ENCODE data around the gene GSKIP. TPM values are rescaled to one million over a fixed set of nuclear protein-coding genes. Genes with fewer than 3 reads are reported as not detected.

GSKIP gene
- polyA plus RNA-seq, 1 of the 3 experiments (the other 2 are of a cell fraction), result 13.6 TPM

DNA sequence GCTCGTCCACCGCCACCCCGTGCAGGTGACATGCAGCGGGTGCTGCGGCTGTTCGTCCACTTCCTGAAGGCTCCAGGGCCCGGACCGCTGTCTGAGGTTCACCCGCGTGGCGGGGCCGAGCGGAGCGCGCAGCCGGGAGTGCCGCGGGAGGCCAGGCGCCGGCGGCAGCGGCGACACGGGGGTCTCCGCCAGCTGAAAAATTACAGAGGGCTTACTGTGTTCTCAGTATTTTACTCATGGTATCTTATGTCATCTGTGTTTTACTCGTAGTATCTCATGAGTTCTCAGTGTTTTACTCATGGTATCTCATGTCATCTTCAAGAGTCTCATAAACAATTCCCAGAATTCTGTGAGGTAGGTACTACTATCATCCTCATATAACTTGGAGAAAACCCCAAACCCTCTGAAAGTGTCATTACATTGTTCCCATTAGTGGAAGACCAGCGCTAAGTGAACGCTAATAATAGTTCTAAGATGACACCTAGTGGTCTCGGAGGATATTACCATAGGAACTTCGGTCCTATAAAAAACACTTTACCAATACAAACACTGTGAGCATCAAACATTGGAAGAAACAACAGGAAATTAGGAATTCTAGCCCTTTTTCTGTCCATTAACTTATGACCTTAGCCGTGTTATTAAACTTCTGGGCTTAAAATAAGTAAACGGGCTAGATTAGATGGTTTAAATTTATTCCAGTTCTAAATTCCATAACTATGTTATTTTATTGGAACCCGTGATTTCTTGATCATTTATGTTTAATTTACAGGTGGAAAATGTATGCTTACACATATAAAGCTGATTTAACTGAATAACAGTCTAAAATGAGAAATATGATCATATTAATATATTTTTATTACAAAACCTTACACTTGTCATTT lies 61.0 kb downstream of the GSKIP start:
- H3K79me2 ChIP-seq (ENCODE audit: insufficient read depth), result no peaks in the 10 kb centered on the region
- 40% methylated on average over 28 of the region's 33 CpGs for WGBS (ENCODE audit: low lambda C conversion rate)
- no peaks in the 10 kb centered on the region for H3F3A ChIP-seq (replicated peaks; ENCODE audit: insufficient read depth)
- ChIA-PET POLR2A (no interaction called here), CTCF (interaction anchor here (0.7 to 6.7 kb wide), 21 partner anchors 9 to 426 kb away, joined by 3 to 68 read pairs (median 4); no protein-coding TSS in a partner anchor)
- H3K27me3 ChIP-seq (ENCODE audit: insufficient read depth), result no peaks in the 10 kb centered on the region
- H3K27ac ChIP-seq (ENCODE audit: low read depth in 2 of 2, low read length in 1 of 2), result no peak overlapping the region
- H3K36me3 ChIP-seq (replicated peaks in 1 of 2; ENCODE audit: control insufficient read depth in 1 of 2, insufficient read depth in 2 of 2, low read length in 1 of 2), result no peaks in the 10 kb centered on the region
- DNase-seq, result peak; percentile 77
- no peaks in the 10 kb centered on the region for H3K4me1 ChIP-seq (ENCODE audit: control insufficient read depth in 1 of 2, insufficient read depth in 2 of 2, low read depth in 1 of 2, low read length in 1 of 2)
- no peaks in the 10 kb centered on the region for H4K20me1 ChIP-seq (ENCODE audit: insufficient read depth)
- TF ChIP-seq RAD21 (IDR thresholded peaks at IDR 0.05; ENCODE audit: low read length) (peak; percentile 98), CTCF (IDR thresholded peaks at IDR 0.05) (peak; percentile 82), SMC3 (IDR thresholded peaks at IDR 0.05; ENCODE audit: low read depth, low read length) (peak; percentile 93), FOXM1 (IDR thresholded peaks at IDR 0.05; ENCODE audit: low read depth) (no peak), SIN3A (IDR thresholded peaks at IDR 0.05; ENCODE audit: borderline replicate concordance, low read depth, low read length) (no peak)
- no peaks in the 10 kb centered on the region for H3K9me2 ChIP-seq
- no peak overlapping the region; the same call in 1 of the 2 replicates for H2AFZ ChIP-seq (ENCODE audit: low read depth)
- no peaks in the 10 kb centered on the region for H3K9me3 ChIP-seq
- H3K9ac ChIP-seq, result no peak overlapping the region
- H3K4me3 ChIP-seq (ENCODE audit: low read depth in 2 of 2, low read length in 1 of 2), result no peak overlapping the region; a peak in 1 of 4 replicates
- no peak overlapping the region for H3K4me2 ChIP-seq

GRCh38 chr14:96434040-96434439 lies 70.7 kb downstream of the GSKIP start:
- Histone ChIP-seq H3K4me3 (ENCODE audit: low read depth in 2 of 2, low read length in 1 of 2) (no peak overlapping the region), H4K20me1 (ENCODE audit: insufficient read depth) (no peaks in the 10 kb centered on the region), H3K4me2 (no peak overlapping the region), H3F3A (replicated peaks; ENCODE audit: insufficient read depth) (no peaks in the 10 kb centered on the region), H3K4me1 (ENCODE audit: control insufficient read depth in 1 of 2, insufficient read depth in 2 of 2, low read depth in 1 of 2, low read length in 1 of 2) (no peaks in the 10 kb centered on the region), H3K9me3 (no peaks in the 10 kb centered on the region), H2AFZ (ENCODE audit: low read depth) (no peak overlapping the region), H3K9ac (no peak overlapping the region), H3K27me3 (ENCODE audit: insufficient read depth) (no peaks in the 10 kb centered on the region), H3K27ac (ENCODE audit: low read depth in 2 of 2, low read length in 1 of 2) (no peak overlapping the region), H3K79me2 (ENCODE audit: insufficient read depth) (no peaks in the 10 kb centered on the region), H3K36me3 (replicated peaks in 1 of 2; ENCODE audit: control insufficient read depth in 1 of 2, insufficient read depth in 2 of 2, low read length in 1 of 2) (no peaks in the 10 kb centered on the region), H3K9me2 (no peaks in the 10 kb centered on the region)
- no peak for DNase-seq
- CTCF ChIA-PET, result interaction anchor here (1.7 kb wide), 1 partner anchor 152 kb away, joined by 5 read pairs; no protein-coding TSS in a partner anchor
- POLR2A ChIA-PET, result no interaction called here
- WGBS (ENCODE audit: low lambda C conversion rate), result 68% methylated on average over 4 of the region's 4 CpGs
- TF ChIP-seq GATA2 (CRISPR knock-in tag; IDR thresholded peaks at IDR 0.05) (no peak), FOSL2 (IDR thresholded peaks at IDR 0.05; ENCODE audit: borderline replicate concordance, low read depth) (no peak), SMC3 (IDR thresholded peaks at IDR 0.05; ENCODE audit: low read depth, low read length) (no peak), MXI1 (IDR thresholded peaks at IDR 0.05; ENCODE audit: low read depth, low read length) (no peak)

Small RNAs within 50 kb of the gene (small RNA-seq; reads per million reads assigned to genes)
- 0 to 3.6 (median 0) reads per million in 7 experiments for gene RNU2-33P

Other genes with a start within 250 kb of the GSKIP start
- gene BDKRB2, start 158.7 kb upstream of the GSKIP start, polyA plus RNA-seq (2012; rRNA removed), result 4.8 and 6.4 TPM in 2 replicates
- 14.4 and 16.9 TPM in 2 replicates for gene BDKRB1, start 107.3 kb upstream of the GSKIP start, polyA plus RNA-seq (2012; rRNA removed)
- gene ATG2B, start 185 bp upstream of the GSKIP start, polyA plus RNA-seq (2012; rRNA removed), result 5.8 and 7.5 TPM in 2 replicates
- 2.1 and 2.3 TPM in 2 replicates for gene AK7, start 28.6 kb downstream of the GSKIP start, polyA plus RNA-seq (2012; rRNA removed)
- gene PAPOLA, start 138.9 kb downstream of the GSKIP start, polyA plus RNA-seq (2012; rRNA removed), result 53.7 and 78.0 TPM in 2 replicates